SIG-M5 treated with dmso at 0.1 percent for 504 hours (cell line): Measurements from ENCODE around the gene TERB1.

Experiments
- DNase-seq: peaks from one replicate; lab custom pipeline; 2025; ENCODE audit not compliant: unreplicated experiment; lab: John Stamatoyannopoulos, UW

Gene TERB1

GRCh38 chr16:66801320-66802105 is at the start of gene TERB1:
Gene TERB1 (minus strand): TSS chr16:66801584. CDS start chr16:66796798, 4,786 bp downstream.
- no peak for DNase-seq

DNA sequence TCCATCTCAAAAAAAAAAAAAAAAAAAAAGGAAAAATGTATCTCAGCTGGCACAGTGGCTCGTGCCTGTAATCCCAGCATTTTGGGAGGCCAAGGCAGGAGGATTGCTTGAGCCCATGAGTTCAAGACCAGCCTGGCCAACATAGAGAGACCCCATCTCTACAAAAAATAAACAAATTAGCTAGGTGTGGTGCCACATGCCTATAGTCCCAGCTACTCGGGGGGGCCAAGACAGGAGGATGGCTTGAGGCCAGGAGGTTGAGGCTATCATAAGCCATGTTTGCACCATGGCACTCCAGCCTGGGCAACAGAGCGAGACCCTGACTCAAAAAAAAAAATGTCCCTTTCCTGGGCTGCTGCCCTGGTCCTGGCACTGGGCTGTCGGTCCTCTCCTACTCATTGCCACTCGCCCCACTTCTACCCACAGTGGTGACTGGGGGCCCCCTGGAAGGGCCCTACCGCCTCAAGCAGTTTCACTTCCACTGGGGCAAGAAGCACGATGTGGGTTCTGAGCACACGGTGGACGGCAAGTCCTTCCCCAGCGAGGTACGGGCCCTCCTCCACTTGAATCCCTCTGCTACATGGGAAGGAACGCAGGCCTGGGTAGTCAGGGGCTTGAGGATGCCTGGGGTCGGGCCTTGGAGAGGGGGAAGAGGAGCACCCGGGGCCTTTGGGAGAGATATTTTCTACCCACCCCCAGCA is 48.9 kb upstream of the TERB1 start:
- DNase-seq, result peak; percentile 36

DNA sequence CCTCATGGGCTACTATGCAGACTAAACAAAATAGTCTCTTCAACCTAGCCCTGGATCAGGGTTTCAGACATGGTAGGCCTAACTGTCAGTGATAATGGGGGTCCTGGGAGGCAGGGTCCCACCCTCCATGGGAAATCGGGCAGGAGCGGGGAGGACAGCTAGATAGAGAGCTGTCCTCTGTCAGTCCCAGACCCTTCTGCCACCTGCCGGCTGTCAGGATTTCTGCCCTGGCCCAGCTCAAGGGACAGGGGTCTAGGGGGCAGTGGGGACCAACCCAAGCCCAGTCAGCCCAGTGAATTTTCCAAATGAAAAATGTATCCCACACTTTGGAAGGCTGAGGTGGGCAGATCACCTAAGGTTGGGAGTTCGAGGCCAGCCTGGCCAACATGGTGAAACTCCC is 48.2 kb upstream of the TERB1 start:
- no peak for DNase-seq

DNA sequence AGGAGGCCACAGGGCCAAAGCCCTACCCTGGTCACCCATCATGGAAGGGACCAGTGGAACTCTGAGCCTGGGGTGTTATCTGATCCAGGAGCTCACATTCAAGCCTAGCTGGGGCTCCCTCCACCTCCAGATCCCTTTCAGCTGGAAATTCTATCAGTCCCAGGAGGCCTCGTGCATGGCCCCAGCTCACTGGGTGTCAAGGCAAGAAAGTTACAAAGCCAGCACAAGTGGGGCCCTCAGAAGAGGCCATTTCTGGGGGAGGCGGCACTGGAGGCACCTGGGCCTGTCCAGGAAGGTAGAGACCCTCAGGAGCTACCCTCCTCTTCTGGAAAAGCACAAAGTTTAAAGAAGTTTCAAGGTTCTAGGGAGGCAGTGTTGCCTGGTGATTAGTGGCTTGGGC is 47.6 kb upstream of the TERB1 start:
- DNase-seq, result no peak

DNA sequence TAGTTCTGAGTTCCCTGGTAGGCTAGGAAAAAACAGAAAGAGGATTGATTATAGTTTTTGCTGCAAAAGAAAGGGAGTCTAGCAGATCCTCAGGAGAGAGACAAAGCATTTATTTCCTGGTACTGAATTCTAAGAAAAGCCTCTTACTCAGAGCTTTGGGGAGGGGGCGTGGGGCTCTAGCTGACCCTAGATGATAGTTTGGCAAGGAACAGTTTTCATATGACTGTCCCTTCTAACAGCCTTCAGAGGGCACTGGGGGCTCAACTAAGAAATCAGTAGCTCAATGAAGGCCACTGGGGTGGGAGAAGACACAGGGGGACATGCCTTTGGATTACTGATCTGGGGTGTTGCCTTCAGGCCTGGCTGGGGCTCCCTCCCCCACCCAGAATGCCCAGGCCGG is 46.8 kb upstream of the TERB1 start:
- no peak for DNase-seq

DNA sequence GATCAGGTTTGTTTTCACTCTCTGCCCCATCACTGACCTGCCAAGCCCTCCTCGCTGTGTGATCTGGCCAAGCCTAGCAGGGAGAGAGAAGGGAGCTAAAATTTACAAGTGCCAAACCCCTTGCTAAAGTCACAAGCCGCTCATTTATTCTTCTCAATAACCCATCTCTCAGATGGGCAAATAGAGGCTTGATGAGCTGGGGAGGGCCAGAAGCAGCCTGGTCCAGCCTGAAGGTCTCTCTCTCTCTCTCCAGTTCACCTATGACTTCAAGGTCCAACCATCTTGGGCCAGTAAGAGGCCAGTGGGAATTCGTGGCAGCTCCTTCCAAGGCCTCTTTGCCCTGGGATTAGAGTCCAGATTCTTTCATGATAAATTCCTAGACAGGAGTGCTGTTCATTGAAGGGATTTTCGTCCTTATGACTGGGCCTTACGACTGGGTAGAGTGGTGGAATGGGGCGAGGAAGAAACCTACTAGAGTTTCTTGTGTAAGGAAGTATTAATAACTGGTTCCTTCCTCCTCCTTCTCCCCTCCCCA is 46.2 kb upstream of the TERB1 start:
- no peak for DNase-seq

DNA sequence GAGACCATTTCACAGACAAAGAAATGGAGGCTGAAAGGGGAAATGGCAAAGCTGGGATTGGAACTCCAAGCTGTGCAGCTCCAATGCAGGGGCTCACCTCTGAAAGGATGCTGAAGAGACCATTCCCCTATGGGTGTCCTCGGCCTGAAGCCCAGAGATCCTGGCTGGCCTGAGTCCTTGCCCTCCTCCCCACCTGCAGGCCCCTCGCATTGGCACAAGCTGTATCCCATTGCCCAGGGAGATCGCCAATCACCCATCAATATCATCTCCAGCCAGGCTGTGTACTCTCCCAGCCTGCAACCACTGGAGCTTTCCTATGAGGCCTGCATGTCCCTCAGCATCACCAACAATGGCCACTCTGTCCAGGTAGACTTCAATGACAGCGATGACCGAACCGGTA is 45.4 kb upstream of the TERB1 start:
- no peak for DNase-seq

DNA sequence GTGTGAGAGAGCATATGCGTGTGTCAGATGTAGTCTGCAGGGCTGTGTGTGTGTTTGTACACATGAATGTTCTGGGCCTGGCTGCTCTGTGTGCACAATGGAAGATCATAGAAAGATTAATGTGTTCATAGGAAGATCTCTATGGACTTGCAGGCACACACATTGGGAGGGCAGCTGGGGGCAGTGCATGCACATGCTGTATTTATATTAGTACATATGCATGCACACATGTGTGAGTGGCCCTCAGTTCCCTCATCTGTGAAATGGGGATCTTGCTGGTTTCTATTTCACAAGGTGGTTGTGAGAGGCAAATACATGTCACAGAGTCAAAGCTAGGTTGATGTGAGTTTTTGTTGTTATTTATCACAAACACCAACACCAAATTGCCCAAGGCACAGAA is 44.9 kb upstream of the TERB1 start:
- no peak for DNase-seq

DNA sequence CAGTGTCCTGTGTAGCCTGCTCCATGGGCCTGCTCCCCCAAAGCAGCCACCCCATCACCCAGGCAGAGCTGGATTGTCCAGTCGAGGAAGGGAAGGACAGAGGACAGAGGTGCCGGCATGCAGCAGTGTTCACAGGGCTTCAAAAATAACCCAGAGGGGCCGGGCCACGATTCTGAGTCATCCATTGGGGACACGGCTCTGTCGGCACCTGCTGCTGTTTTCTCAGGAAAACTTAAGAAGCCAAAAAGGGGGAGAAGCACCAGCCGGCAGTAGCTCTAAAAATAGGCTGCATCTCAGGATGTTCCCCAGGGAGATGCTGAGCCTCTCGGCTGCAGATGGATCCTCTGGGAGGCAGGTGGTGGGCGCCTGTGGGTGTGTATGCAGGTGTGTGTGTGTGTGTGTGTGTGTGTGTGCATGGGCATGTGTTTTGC is 44.4 kb upstream of the TERB1 start:
- no peak for DNase-seq

GRCh38 chr16:66845080-66845410 is 43.7 kb upstream of the TERB1 start:
- no peak for DNase-seq

DNA sequence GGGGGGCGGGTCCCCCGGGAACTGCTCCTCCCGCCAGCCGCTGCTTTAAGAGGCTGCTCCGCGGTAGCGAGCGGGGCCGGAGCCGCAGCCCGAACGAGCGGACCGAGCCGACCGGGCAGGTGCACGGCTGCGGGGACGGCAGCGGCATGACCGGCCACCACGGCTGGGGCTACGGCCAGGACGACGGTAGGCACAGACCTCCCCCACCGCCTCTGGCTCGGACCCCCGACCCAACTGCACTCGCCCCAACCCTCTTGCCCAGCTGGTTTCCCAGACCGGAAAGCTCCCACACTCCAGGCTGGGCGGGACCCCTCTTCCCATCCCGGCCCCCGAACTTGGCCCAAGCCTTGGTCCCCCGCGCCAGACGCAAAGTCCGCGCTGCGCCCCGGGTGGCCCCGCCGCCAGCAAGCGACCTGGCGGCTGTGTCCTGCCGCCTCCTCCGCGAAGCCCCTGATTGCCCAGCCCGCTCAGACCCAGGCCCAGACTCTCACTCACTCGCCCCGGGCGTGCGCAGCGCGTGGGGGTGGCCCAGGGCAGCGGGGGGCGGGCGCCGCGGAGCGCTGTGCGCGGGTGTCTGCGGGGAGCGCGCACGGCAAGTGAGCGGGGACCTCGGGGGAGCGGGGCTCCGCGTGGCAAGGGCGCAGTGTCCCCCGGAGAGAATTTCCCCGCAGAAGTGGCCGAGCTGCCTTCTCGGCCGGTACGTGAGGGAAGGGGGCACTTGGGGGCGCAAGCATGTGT is 43.1 kb upstream of the TERB1 start, which contains the start of gene CA7:
Gene CA7, plus strand, starts transcription at position 73 of the 738 bp plus-strand sequence. Its CDS starts 74 bp downstream, at position 147.
- no peak for DNase-seq

DNA sequence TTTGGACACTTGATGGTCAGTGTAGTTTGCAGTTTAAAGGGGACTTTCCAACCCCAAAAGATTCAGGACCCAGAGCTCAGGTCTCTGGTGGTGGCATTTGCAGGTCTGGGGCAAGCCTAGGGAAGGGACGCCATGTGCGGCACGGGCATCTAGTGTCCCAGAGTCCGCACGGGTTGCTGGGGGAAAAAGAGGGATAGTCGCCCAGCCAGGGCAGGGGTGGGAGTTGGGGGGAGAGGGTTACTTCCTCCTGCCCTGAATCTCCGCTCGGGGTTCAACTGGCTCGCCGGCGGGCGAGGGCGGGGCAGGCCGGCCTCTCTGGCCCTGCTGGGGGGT is 42.6 kb upstream of the TERB1 start:
- DNase-seq, result no peak

- no peak for DNase-seq
Observed at GRCh38 chr16:66843191-66843590, 41.8 kb upstream of the TERB1 start.

GRCh38 chr16:66842765-66843164 is 41.4 kb upstream of the TERB1 start:
- DNase-seq, result no peak

GRCh38 chr16:66841366-66841765 is 40.0 kb upstream of the TERB1 start:
- no peak for DNase-seq

DNA sequence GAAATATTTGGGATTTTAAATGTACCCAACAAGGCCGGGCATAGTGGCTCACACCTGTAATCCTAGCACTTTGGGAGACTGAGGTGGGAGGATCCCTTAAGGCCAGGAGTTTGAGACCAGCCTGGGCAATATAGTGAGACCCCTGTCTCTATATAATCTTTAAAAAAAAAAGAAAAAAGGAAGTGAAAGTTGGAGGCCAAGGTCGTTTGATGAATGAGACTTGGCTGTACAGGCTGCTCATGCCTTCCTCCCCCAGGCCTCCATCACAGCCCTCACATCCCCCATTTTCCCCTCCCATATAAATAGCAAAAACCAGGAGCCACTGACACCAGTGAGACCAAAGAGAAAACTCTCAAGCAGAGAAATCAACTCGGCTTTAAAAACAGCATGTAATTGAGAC is 39.5 kb upstream of the TERB1 start:
- no peak for DNase-seq

DNA sequence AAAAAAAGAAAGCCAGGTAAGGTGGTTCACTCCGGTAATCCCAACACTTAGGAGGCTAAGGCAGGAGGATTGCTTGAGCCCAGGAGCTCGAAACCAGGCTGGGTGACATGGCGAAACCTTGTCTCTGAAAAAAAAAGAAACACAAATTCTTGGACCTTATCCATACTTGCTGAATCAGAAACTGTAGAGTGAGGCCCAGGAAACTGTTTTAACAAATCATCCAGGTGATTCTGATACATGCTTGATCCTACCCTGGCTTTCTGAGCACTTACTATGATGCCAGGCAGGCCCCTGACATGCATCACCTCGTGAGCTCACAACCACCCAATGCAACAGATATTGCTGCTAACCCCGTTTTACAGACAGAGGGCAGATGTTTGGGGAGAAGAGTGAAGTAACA is 33.4 kb upstream of the TERB1 start:
- DNase-seq, result no peak

- no peak for DNase-seq
Observed at GRCh38 chr16:66832661-66833305, 31.4 kb upstream of the TERB1 start.

DNA sequence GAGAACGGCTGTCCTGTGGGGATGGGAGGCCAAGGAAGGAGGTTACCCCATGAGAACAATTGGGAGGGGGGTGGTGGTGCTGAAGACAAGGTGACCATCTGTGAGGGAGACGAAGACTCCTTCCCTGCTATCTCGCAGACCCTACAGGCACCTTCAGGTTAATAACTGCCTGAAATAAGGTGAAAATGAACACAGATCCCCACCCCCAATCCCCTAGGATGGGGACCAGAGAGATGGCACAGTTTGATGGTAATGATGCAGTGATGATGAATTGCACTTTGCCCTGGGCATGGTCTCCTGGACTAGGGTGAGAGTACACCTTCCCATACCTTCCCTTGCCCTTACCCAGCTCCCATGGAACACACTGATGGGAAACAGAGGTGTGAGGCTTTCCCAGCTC is 30.8 kb upstream of the TERB1 start:
- DNase-seq, result no peak

DNA sequence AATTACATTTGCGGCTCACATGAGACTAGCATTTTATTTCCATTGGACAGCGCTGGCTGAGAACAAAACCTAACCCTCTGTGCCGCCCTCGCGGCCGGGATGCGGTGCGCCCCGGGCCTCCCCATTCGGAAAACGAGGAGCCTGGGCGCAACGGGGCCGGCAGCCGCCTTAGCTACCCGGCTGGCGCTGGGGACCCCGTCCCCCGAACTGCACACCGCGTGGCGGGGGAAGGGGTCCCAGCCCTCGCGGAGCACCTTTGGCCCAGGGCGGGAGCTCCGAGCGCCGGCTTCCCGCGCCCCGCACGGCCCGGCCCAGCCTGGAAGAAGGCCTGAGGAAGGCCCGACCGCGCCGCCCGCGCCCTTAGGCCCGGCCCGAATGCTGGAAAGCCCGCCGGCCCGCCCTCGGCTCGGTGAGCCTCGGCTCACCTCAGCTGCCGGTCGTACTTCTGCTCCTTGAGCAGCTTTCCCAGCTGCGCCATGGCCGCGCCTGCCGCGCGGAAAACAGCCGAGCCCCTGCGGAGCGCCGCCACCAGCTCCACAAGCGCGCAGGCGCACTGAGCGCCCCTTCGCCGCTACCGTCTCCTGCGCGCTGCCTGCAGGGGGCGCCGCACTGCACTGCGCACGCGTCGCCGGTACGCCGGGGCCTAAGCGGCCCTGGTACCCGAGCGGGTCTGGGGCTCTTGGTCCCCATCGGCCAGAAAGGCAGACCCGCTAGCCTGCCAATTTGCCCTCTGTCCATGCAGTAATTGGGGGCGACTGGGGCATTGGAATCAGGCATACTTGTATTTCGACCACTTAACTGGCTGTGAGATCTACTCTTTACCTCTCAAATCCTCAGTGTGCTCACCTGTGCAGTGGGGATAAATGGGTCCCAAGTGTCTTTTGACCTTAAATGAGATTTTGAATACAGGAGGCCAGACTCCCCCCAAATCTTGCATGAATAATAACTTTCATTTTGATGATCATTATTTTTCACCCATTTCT is 29.3 kb upstream of the TERB1 start, which contains the start of gene NAE1:
Gene NAE1, minus strand, starts transcription at position 555 of the 983 bp plus-strand sequence. Its CDS starts 77 bp downstream, at position 478.
- peak; percentile 73 for DNase-seq
